OCI-LY3 (cell line): ENCODE data around the gene C1QTNF2.

ENCODE experiments used
- CTCF ChIP-seq: fragments of 200-600, 300-600 bp; sonication (generic); IDR thresholded peaks from 2 replicates; pipeline ENCODE4 v1.5.1; 2014; ENCODE audit warnings: antibody characterized with exemption, low read length, low read depth
- EZH2phosphoT487 ChIP-seq: fragments of 200-600 bp; shearing (Covaris generic); IDR thresholded peaks from 2 replicates; pipeline ENCODE4 v1.6.1; 2018; ENCODE audit warnings: antibody characterized with exemption, mixed run types, low read depth

GRCh38 chr5:160310140-160310539 is 60.3 kb downstream of the C1QTNF2 start:
- TF ChIP-seq CTCF, result no peak
- TF ChIP-seq EZH2phosphoT487, result no peak
